Lower leg skin (tissue), 3 donors: ENCODE results near the gene DFFB.

Source experiments
- POLR2A ChIP-seq, 2 donors: fragments of 450-650 bp; IDR thresholded peaks; one replicate each; pipeline ENCODE4 v1.6.1; 2016 to 2017; ENCODE audit warnings: antibody characterized with exemption in 2 of 2, mild to moderate bottlenecking in 1 of 2, moderate library complexity in 1 of 2
- TF ChIP-seq, protein P1 (sequence below), 3 donors: fragments of 450-650 bp; IDR thresholded peaks; one replicate each; pipeline ENCODE4 v1.5.1; 2016; ENCODE audit warnings: antibody characterized with exemption in 3 of 3, mild to moderate bottlenecking in 3 of 3, moderate library complexity in 2 of 3

DNA sequence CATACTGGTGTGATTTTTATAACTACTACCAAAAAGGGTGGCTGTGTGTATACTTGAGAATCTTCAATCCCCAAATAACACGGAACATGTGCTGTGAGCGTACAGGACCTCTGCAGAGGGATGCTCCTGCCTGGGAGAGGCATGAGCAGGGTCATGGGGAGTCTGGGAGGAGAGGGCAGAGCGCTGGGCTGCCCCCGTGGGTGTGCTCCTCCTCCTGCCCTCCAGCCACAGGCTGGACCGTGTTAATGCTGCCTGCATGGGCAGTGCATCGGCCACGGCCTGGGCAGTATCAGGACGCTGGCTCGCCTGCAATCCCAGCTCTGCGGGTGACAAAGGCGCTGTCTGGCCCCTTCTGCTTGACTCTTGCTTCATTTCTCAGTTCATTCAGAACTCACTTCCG, 6.4 kb upstream of the DFFB start:
- TF ChIP-seq, protein P1, sequence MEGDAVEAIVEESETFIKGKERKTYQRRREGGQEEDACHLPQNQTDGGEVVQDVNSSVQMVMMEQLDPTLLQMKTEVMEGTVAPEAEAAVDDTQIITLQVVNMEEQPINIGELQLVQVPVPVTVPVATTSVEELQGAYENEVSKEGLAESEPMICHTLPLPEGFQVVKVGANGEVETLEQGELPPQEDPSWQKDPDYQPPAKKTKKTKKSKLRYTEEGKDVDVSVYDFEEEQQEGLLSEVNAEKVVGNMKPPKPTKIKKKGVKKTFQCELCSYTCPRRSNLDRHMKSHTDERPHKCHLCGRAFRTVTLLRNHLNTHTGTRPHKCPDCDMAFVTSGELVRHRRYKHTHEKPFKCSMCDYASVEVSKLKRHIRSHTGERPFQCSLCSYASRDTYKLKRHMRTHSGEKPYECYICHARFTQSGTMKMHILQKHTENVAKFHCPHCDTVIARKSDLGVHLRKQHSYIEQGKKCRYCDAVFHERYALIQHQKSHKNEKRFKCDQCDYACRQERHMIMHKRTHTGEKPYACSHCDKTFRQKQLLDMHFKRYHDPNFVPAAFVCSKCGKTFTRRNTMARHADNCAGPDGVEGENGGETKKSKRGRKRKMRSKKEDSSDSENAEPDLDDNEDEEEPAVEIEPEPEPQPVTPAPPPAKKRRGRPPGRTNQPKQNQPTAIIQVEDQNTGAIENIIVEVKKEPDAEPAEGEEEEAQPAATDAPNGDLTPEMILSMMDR (IDR thresholded peaks at IDR 0.05): no peak
- TF ChIP-seq POLR2A (IDR thresholded peaks at IDR 0.05): no peak
